BLaER1 (cell line): ENCODE measurements around the gene TMEM106C.

ENCODE experiments used
- H3K27ac ChIP-seq: shearing (Covaris generic); formaldehyde crosslinking; 2 replicates; pipeline ENCODE4 v1.8.1; 2022
- H3K27me3 ChIP-seq: shearing (Covaris generic); formaldehyde crosslinking; 2 replicates; pipeline ENCODE4 v1.8.1; 2022
- H3K36me3 ChIP-seq: shearing (Covaris generic); formaldehyde crosslinking; 2 replicates; pipeline ENCODE4 v1.8.1; 2022
- H3K4me1 ChIP-seq: shearing (Covaris generic); formaldehyde crosslinking; 2 replicates; pipeline ENCODE4 v1.8.1; 2022
- H3K4me2 ChIP-seq: shearing (Covaris generic); formaldehyde crosslinking; 2 replicates; pipeline ENCODE4 v1.8.1; 2022
- H3K4me3 ChIP-seq: shearing (Covaris generic); formaldehyde crosslinking; 2 replicates; pipeline ENCODE4 v1.8.1; 2022
- H3K9ac ChIP-seq: shearing (Covaris generic); formaldehyde crosslinking; 2 replicates; pipeline ENCODE4 v1.8.1; 2022
- H3K9me3 ChIP-seq: shearing (Covaris generic); formaldehyde crosslinking; 2 replicates; pipeline ENCODE4 v1.8.1; 2022
- H4K20me1 ChIP-seq: shearing (Covaris generic); formaldehyde crosslinking; 2 replicates; pipeline ENCODE4 v1.8.1; 2022
- Cebpa-rat ChIP-seq: shearing (Covaris generic); IDR thresholded peaks from 2 replicates; pipeline ENCODE4 v1.8.1; 2022

TMEM106C gene

GRCh38 chr12:47977772-47978597 lies 14.6 kb downstream of the TMEM106C start:
- no peak overlapping the region for H3K4me3 ChIP-seq
- no peak overlapping the region for H3K27ac ChIP-seq
- H3K9ac ChIP-seq = no peak overlapping the region
- H3K4me2 ChIP-seq = 0 out of 2 replicates have a peak overlapping the region, but pooled peaks have one; percentile 28
- H3K4me1 ChIP-seq = peaks cover 45% of the 10 kb centered on the region
- TF ChIP-seq Cebpa-rat = no peak
- H4K20me1 ChIP-seq = no peaks in the 10 kb centered on the region
- H3K9me3 ChIP-seq = no peaks in the 10 kb centered on the region
- H3K36me3 ChIP-seq = no peaks in the 10 kb centered on the region
- no peaks in the 10 kb centered on the region for H3K27me3 ChIP-seq

- H3K9ac ChIP-seq = no peak overlapping the region
- H3K4me2 ChIP-seq = 0 out of 2 replicates have a peak overlapping the region, but pooled peaks have one; percentile 28
- no peak overlapping the region for H3K27ac ChIP-seq
- no peaks in the 10 kb centered on the region for H3K27me3 ChIP-seq
- no peaks in the 10 kb centered on the region for H3K36me3 ChIP-seq
- no peaks in the 10 kb centered on the region for H3K9me3 ChIP-seq
- no peaks in the 10 kb centered on the region for H4K20me1 ChIP-seq
- no peak for TF ChIP-seq Cebpa-rat
- H3K4me3 ChIP-seq = no peak overlapping the region
- H3K4me1 ChIP-seq = peaks cover 50% of the 10 kb centered on the region
Observed at GRCh38 chr12:47978598-47978873, 15.1 kb downstream of the TMEM106C start.

- Histone ChIP-seq H4K20me1 (no peaks in the 10 kb centered on the region), H3K4me3 (no peak overlapping the region), H3K4me1 (peaks cover 57% of the 10 kb centered on the region), H3K4me2 (0 out of 2 replicates have a peak overlapping the region, but pooled peaks have one; percentile 28), H3K27ac (no peak overlapping the region), H3K9ac (no peak overlapping the region), H3K9me3 (no peaks in the 10 kb centered on the region), H3K27me3 (no peaks in the 10 kb centered on the region), H3K36me3 (no peaks in the 10 kb centered on the region)
- TF ChIP-seq Cebpa-rat = no peak
Observed at GRCh38 chr12:47979166-47979565, 15.8 kb downstream of the TMEM106C start.

GRCh38 chr12:47979686-47980085 lies 16.3 kb downstream of the TMEM106C start:
- H3K36me3 ChIP-seq = no peaks in the 10 kb centered on the region
- H3K9me3 ChIP-seq = no peaks in the 10 kb centered on the region
- H3K27ac ChIP-seq = no peak overlapping the region
- TF ChIP-seq Cebpa-rat = no peak
- H3K4me2 ChIP-seq = no peak overlapping the region
- H3K9ac ChIP-seq = no peak overlapping the region
- H4K20me1 ChIP-seq = no peaks in the 10 kb centered on the region
- no peak overlapping the region for H3K4me3 ChIP-seq
- peaks cover 62% of the 10 kb centered on the region for H3K4me1 ChIP-seq
- no peaks in the 10 kb centered on the region for H3K27me3 ChIP-seq

GRCh38 chr12:47980197-47980596 lies 16.8 kb downstream of the TMEM106C start:
- no peak overlapping the region for H3K4me3 ChIP-seq
- no peaks in the 10 kb centered on the region for H3K9me3 ChIP-seq
- no peak overlapping the region for H3K9ac ChIP-seq
- no peaks in the 10 kb centered on the region for H4K20me1 ChIP-seq
- H3K27me3 ChIP-seq = no peaks in the 10 kb centered on the region
- no peaks in the 10 kb centered on the region for H3K36me3 ChIP-seq
- no peak for TF ChIP-seq Cebpa-rat
- no peak overlapping the region for H3K4me2 ChIP-seq
- no peak overlapping the region for H3K27ac ChIP-seq
- peaks cover 62% of the 10 kb centered on the region for H3K4me1 ChIP-seq

GRCh38 chr12:47980779-47981495 lies 17.5 kb downstream of the TMEM106C start:
- Histone ChIP-seq H3K4me2 (peak overlapping the region; percentile 22; the same call in 1 of the 2 replicates), H3K27ac (no peak overlapping the region), H3K36me3 (no peaks in the 10 kb centered on the region), H3K4me3 (no peak overlapping the region), H3K4me1 (peaks cover 65% of the 10 kb centered on the region), H4K20me1 (no peaks in the 10 kb centered on the region), H3K27me3 (no peaks in the 10 kb centered on the region), H3K9ac (no peak overlapping the region), H3K9me3 (no peaks in the 10 kb centered on the region)
- TF ChIP-seq Cebpa-rat = no peak

- no peak overlapping the region for H3K4me3 ChIP-seq
- H3K9me3 ChIP-seq = no peaks in the 10 kb centered on the region
- no peaks in the 10 kb centered on the region for H3K36me3 ChIP-seq
- H4K20me1 ChIP-seq = no peaks in the 10 kb centered on the region
- H3K4me2 ChIP-seq = peak overlapping the region; percentile 65; the same call in 1 of the 2 replicates
- H3K27me3 ChIP-seq = no peaks in the 10 kb centered on the region
- H3K9ac ChIP-seq = no peak overlapping the region
- no peak for TF ChIP-seq Cebpa-rat
- peaks cover 72% of the 10 kb centered on the region for H3K4me1 ChIP-seq
- no peak overlapping the region for H3K27ac ChIP-seq
Observed at GRCh38 chr12:47981496-47982260, 18.3 kb downstream of the TMEM106C start.

- Histone ChIP-seq H3K4me3 (no peak overlapping the region), H3K9ac (no peak overlapping the region), H4K20me1 (no peaks in the 10 kb centered on the region), H3K9me3 (no peaks in the 10 kb centered on the region), H3K27me3 (no peaks in the 10 kb centered on the region), H3K4me1 (peaks cover 78% of the 10 kb centered on the region), H3K27ac (no peak overlapping the region), H3K4me2 (peak overlapping the region; percentile 65; the same call in 1 of the 2 replicates), H3K36me3 (no peaks in the 10 kb centered on the region)
- no peak for TF ChIP-seq Cebpa-rat
Observed at GRCh38 chr12:47982311-47982710, 18.9 kb downstream of the TMEM106C start.

GRCh38 chr12:47982770-47983169 lies 19.4 kb downstream of the TMEM106C start:
- Histone ChIP-seq H3K27ac (no peak overlapping the region), H3K9ac (no peak overlapping the region), H3K27me3 (no peaks in the 10 kb centered on the region), H3K4me2 (peak overlapping the region; percentile 65), H3K9me3 (no peaks in the 10 kb centered on the region), H3K4me1 (peaks cover 83% of the 10 kb centered on the region), H3K36me3 (no peaks in the 10 kb centered on the region), H4K20me1 (no peaks in the 10 kb centered on the region), H3K4me3 (no peak overlapping the region)
- TF ChIP-seq Cebpa-rat = no peak
